ENCODE results near the gene SYNJ1. TPM values are rescaled to one million over a fixed set of nuclear protein-coding genes. Genes with fewer than 3 reads are reported as not detected.

Gene SYNJ1
- total RNA-seq, 1 donor from 2014 or later: 12.9 TPM

DNA sequence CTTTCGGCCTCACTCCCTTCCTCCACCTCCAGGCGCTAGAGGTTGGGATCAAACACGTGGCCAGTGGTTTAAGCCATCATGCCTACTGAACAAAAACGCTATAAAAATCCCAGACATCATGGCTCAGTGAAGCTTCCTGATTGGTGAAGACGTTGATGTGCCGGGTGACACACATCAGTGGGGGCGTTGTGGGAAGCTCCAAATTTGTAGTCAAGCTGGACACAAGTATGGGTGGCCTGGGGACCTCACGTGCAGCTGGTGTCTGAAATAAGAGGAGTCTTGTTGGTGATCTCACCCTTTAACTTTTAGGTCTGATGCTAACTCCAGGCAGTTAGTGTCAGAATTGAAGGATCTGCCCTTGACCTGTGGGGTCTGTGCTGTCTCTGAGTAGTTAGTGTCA lies 122.3 kb downstream of the SYNJ1 start:
- FAIRE-seq: no peak
- no peak for DNase-seq (ENCODE audit: low read depth)
- no peak overlapping the region for H3K4me3 ChIP-seq (ENCODE audit: insufficient read depth, low read depth, low read length)

GRCh38 chr21:32604464-32604863 lies 123.3 kb downstream of the SYNJ1 start:
- Mint-ChIP-seq H3K36me3 (ENCODE audit: low read depth, unreplicated experiment) (peaks cover 10% of the 10 kb centered on the region), H3K4me1 (ENCODE audit: low read depth, unreplicated experiment) (no peaks in the 10 kb centered on the region), H3K27me3 (ENCODE audit: low read depth, unreplicated experiment) (no peaks in the 10 kb centered on the region), H3K9me3 (ENCODE audit: unreplicated experiment) (peaks cover 1% of the 10 kb centered on the region), H3K4me3 (ENCODE audit: unreplicated experiment) (no peak overlapping the region), H3K27ac (ENCODE audit: unreplicated experiment) (no peak overlapping the region)
- Histone ChIP-seq H3K27me3 (ENCODE audit: insufficient read depth, low read length) (no peaks in the 10 kb centered on the region), H3K27ac (ENCODE audit: low read depth, low read length) (no peak overlapping the region), H3K4me2 (ENCODE audit: low read length) (no peak overlapping the region), H3K9ac (ENCODE audit: low read length) (no peak overlapping the region), H3K9me3 (ENCODE audit: insufficient read depth, low read depth, low read length) (no peaks in the 10 kb centered on the region), H3K4me1 (ENCODE audit: insufficient read depth, low read length) (no peaks in the 10 kb centered on the region), H2AFZ (ENCODE audit: low read depth, low read length) (no peak overlapping the region), H3K4me3 (ENCODE audit: insufficient read depth, low read depth, low read length) (no peak overlapping the region), H3K79me2 (ENCODE audit: insufficient read depth, low read length) (peaks cover 3% of the 10 kb centered on the region), H3K36me3 (ENCODE audit: insufficient read depth, low read length) (peaks cover 25% of the 10 kb centered on the region), H4K20me1 (ENCODE audit: insufficient read depth, low read length) (no peaks in the 10 kb centered on the region)
- DNase-seq (ENCODE audit: low read depth) (no peak), FAIRE-seq (no peak)
- TF ChIP-seq EZH2 (IDR thresholded peaks at IDR 0.05; ENCODE audit: insufficient read depth, low read length) (no peak), CTCF (IDR thresholded peaks at IDR 0.05; ENCODE audit: insufficient read depth, low read depth, low read length) (no peak)

More for the DNA sequence above, 122.3 kb downstream of the SYNJ1 start:
- Histone ChIP-seq H2AFZ (ENCODE audit: low read depth, low read length) (no peak overlapping the region), H3K79me2 (ENCODE audit: insufficient read depth, low read length) (peaks cover 12% of the 10 kb centered on the region), H3K27me3 (ENCODE audit: insufficient read depth, low read length) (no peaks in the 10 kb centered on the region), H3K4me1 (ENCODE audit: insufficient read depth, low read length) (no peaks in the 10 kb centered on the region), H3K27ac (ENCODE audit: low read depth, low read length) (no peak overlapping the region), H3K9ac (ENCODE audit: low read length) (no peak overlapping the region), H3K36me3 (ENCODE audit: insufficient read depth, low read length) (peaks cover 29% of the 10 kb centered on the region), H3K4me2 (ENCODE audit: low read length) (no peak overlapping the region), H3K9me3 (ENCODE audit: insufficient read depth, low read depth, low read length) (no peaks in the 10 kb centered on the region), H4K20me1 (ENCODE audit: insufficient read depth, low read length) (peaks cover 9% of the 10 kb centered on the region)
- no peak overlapping the region for H3K27ac Mint-ChIP-seq (ENCODE audit: unreplicated experiment)
- peaks cover 10% of the 10 kb centered on the region for H3K36me3 Mint-ChIP-seq (ENCODE audit: low read depth, unreplicated experiment)
- no peak for TF ChIP-seq EZH2 (IDR thresholded peaks at IDR 0.05; ENCODE audit: insufficient read depth, low read length)
- TF ChIP-seq CTCF (IDR thresholded peaks at IDR 0.05; ENCODE audit: insufficient read depth, low read depth, low read length): no peak
- H3K9me3 Mint-ChIP-seq (ENCODE audit: unreplicated experiment): peaks cover 1% of the 10 kb centered on the region
- no peaks in the 10 kb centered on the region for H3K4me1 Mint-ChIP-seq (ENCODE audit: low read depth, unreplicated experiment)
- no peak overlapping the region for H3K4me3 Mint-ChIP-seq (ENCODE audit: unreplicated experiment)
- H3K27me3 Mint-ChIP-seq (ENCODE audit: low read depth, unreplicated experiment): no peaks in the 10 kb centered on the region

- Histone ChIP-seq H3K4me1 (ENCODE audit: insufficient read depth, low read length) (no peaks in the 10 kb centered on the region), H4K20me1 (ENCODE audit: insufficient read depth, low read length) (no peaks in the 10 kb centered on the region), H3K4me2 (ENCODE audit: low read length) (no peak overlapping the region), H3K27me3 (ENCODE audit: insufficient read depth, low read length) (no peaks in the 10 kb centered on the region), H3K9ac (ENCODE audit: low read length) (no peak overlapping the region), H3K9me3 (ENCODE audit: insufficient read depth, low read depth, low read length) (no peaks in the 10 kb centered on the region), H3K27ac (ENCODE audit: low read depth, low read length) (no peak overlapping the region), H2AFZ (ENCODE audit: low read depth, low read length) (no peak overlapping the region), H3K4me3 (ENCODE audit: insufficient read depth, low read depth, low read length) (no peak overlapping the region), H3K79me2 (ENCODE audit: insufficient read depth, low read length) (no peaks in the 10 kb centered on the region), H3K36me3 (ENCODE audit: insufficient read depth, low read length) (peaks cover 19% of the 10 kb centered on the region)
- Mint-ChIP-seq H3K4me1 (ENCODE audit: low read depth, unreplicated experiment) (no peaks in the 10 kb centered on the region), H3K4me3 (ENCODE audit: unreplicated experiment) (no peak overlapping the region), H3K9me3 (ENCODE audit: unreplicated experiment) (peaks cover 1% of the 10 kb centered on the region), H3K36me3 (ENCODE audit: low read depth, unreplicated experiment) (peaks cover 10% of the 10 kb centered on the region), H3K27ac (ENCODE audit: unreplicated experiment) (no peak overlapping the region), H3K27me3 (ENCODE audit: low read depth, unreplicated experiment) (no peaks in the 10 kb centered on the region)
- FAIRE-seq (no peak), DNase-seq (ENCODE audit: low read depth) (no peak)
- no peak for TF ChIP-seq EZH2 (IDR thresholded peaks at IDR 0.05; ENCODE audit: insufficient read depth, low read length)
- TF ChIP-seq CTCF (IDR thresholded peaks at IDR 0.05; ENCODE audit: insufficient read depth, low read depth, low read length): no peak
Observed at GRCh38 chr21:32603131-32603530, 124.7 kb downstream of the SYNJ1 start.

All from astrocyte (in vitro differentiated cells and primary cell).